Stimulated activated CD4-positive, alpha-beta T cell treated with anti-CD3 and anti-CD28 coated beads, Interleukin-15, amount 100 ng/mL, for 48 hours (primary cell): ENCODE results near the gene TBXA2R.
"Not testable (repeated sequence)": the region's sequence is repeated elsewhere in the genome, so short reads cannot be mapped to it uniquely, and the experiment has no call there.

Experiments used
- DNase-seq, 2 donors: peaks; one replicate each; pipeline ENCODE4 v3.0.0-alpha.2; 2020; ENCODE audit warnings: low read depth in 2 of 2

TBXA2R gene

GRCh38 chr19:3639479-3639878, 32.8 kb upstream of the TBXA2R start:
- DNase-seq = no peak

GRCh38 chr19:3638208-3639193, 31.8 kb upstream of the TBXA2R start:
- no peak for DNase-seq

GRCh38 chr19:3637621-3638020, 30.9 kb upstream of the TBXA2R start:
- DNase-seq = no peak

- no peak for DNase-seq
These were observed 30.3 kb upstream of the TBXA2R start for GRCh38 chr19:3636962-3637361.

- no peak for DNase-seq
These were observed 29.8 kb upstream of the TBXA2R start for GRCh38 chr19:3636506-3636905.

GRCh38 chr19:3634496-3635045, 27.9 kb upstream of the TBXA2R start:
- DNase-seq = no peak

GRCh38 chr19:3633559-3633988, 26.9 kb upstream of the TBXA2R start:
- no peak for DNase-seq

- no peak for DNase-seq
These were observed 26.3 kb upstream of the TBXA2R start for GRCh38 chr19:3632739-3633558.

GRCh38 chr19:3632098-3632497, 25.4 kb upstream of the TBXA2R start:
- DNase-seq = no peak

- DNase-seq = no peak
These were observed 24.6 kb upstream of the TBXA2R start for GRCh38 chr19:3631053-3631861.

- not testable (repeated sequence) for DNase-seq
These were observed 22.1 kb upstream of the TBXA2R start for GRCh38 chr19:3628766-3629165.

GRCh38 chr19:3627351-3627723, 20.7 kb upstream of the TBXA2R start:
- DNase-seq = no peak

GRCh38 chr19:3626473-3627350, 20.0 kb upstream of the TBXA2R start, which contains the start of gene CACTIN:
TSS of gene CACTIN (minus strand) at chr19:3626790. CDS start at chr19:3626762, 28 bp downstream.
- peak; percentile 97 to 98 for DNase-seq

GRCh38 chr19:3625996-3626472, 19.4 kb upstream of the TBXA2R start:
- no peak for DNase-seq

GRCh38 chr19:3623716-3624115, 17.0 kb upstream of the TBXA2R start:
- DNase-seq = no peak

- DNase-seq = no peak
These were observed 15.5 kb upstream of the TBXA2R start for GRCh38 chr19:3622224-3622623.

- no peak for DNase-seq
These were observed 15.0 kb upstream of the TBXA2R start for GRCh38 chr19:3621689-3622088.

- DNase-seq = no peak
These were observed 14.3 kb upstream of the TBXA2R start for GRCh38 chr19:3620817-3621547.

- no peak for DNase-seq
These were observed 13.6 kb upstream of the TBXA2R start for GRCh38 chr19:3620145-3620816.
